ENCODE results near the gene ANGEL2.
"Not testable (repeated sequence)": the region's sequence is repeated elsewhere in the genome, so short reads cannot be mapped to it uniquely, and the experiment has no call there.

The ANGEL2 gene

DNA sequence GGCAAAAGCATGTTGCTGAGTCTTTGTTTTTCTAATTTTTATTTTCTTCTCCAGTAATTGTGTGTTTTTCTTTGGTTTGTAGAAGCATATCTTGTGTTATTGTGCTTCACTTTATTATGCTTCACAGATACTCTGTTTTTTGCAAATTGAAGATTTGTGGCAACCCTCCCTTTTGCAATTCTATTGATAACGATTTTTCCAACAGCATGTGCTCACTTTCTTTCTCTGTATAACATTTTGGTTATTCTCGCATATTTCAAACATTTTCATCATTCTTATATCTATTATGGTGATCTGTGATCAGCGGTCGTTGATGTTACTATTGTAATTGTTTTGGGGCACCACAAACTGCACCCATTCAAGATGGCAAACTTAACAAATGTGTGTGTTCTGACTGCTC, 3.8 kb upstream of the ANGEL2 start:
- no peak for DNase-seq (ENCODE audit: low read depth in 2 of 3, low spot score in 2 of 3)

DNA sequence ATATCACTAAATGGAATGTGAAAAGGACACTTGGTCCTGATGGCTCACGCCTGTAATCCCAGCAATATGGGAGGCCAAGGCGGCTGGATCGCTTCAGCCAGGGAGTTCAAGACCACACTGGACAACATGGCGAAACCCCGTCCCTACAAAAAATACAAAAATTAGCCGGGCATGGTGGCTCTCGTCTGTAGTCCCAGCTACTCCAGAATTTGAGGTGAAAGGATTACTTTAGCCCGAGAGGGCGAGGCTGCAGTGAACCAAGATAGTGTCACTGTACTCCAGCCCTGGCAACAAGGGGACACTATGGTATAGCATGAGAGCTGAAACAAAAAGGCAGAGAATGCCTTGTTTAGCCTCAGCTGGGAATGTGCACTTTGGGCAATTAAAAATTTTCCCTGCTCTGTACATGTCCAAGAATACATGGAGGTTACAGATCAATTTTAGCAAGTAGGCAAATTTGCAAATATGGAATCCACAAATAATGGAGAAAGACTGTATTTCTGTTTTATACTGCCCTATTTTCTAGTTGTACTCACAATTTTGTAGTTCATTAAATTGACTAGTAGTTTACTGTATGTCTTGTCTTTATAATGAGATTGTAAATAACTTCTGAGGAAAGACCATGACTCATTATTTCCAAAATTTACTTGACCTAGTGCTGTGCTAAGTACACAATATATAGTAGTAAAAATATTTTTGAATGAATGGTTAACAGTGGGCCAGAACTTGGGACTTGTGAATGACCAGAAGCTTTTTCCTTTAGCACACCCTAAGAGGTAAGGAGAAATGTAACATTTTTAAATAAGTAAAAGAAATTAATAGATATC, 2.0 kb upstream of the ANGEL2 start:
- DNase-seq (ENCODE audit: low read depth in 2 of 3, low spot score in 2 of 3) = no peak

DNA sequence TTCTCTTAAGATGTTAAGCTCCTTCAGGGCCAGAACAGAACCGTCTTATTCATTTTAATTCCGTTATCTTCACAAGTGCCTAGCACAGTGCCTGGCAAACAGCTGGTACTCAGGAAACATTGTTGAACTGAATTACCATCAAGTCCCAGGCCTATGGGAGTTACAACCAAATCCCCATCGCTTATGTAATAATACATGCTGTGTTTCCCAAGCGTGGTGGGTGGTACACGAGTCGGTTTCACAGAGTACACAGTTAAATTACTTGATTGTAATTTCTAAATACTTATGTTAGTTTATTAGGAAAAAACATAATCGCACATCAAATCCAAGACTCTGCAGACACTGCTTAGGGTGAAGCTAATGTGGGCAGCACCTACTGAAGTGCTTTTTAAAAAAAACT, 1.0 kb downstream of the ANGEL2 start:
- no peak for DNase-seq (ENCODE audit: low read depth in 2 of 3, low spot score in 2 of 3)

DNA sequence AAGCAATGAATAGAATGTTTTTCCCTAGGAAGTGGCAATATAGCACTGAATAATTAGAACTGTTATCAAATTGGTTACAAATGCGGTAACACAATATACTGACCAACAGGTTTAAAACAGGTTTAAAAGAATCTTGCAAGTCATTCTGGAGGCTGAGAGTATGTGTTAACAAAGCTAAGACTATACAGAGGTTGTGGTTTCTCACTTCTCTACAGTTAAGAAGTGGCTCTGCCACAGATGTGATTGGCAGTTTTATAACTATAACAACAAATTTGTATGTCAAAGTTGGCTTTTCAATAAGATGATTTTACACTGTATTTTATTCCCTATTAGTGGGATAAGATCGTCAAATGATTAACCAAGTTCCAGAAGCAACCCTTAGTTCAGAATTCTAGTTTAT, 7.1 kb downstream of the ANGEL2 start:
- DNase-seq (ENCODE audit: low read depth in 2 of 3, low spot score in 2 of 3) = no peak

DNA sequence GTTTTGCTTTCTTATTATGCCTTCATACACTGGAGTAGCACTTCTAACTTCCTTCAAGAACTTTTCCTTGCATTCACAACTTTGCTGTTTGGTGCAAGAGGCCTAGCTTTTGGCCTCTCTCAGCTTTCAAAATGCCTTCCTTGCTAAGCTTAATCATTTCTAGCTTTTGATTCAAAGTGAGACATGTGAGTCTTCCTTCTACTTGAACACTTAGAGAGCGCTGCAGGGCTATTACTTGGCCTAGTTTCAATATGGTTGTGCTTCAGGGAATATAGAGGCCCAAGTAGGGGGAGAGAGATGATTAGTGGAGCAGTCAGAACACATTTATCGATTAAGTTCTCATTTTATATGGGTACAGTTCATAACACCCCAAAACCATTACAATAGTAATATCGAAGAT, 12.4 kb downstream of the ANGEL2 start:
- DNase-seq (ENCODE audit: low read depth in 2 of 3, low spot score in 2 of 3) = no peak

DNA sequence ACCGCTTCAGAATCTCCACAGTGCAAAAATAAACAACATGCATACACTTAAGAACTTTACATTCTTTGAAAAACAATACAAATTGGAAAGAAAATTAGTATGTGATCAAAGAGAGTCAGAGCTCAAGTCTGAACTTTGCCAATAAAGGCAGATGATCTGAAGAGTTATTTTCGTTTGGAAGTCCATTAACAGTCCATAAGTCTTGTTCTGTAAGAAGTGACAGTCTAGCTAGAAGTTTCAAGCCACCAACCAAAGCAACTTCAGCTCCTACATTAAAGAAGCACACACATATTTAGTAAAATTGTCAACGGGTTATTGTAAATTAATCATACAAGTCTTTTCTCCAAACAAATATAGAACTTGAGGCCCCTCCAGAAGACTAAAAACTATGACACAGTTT, 20.7 kb downstream of the ANGEL2 start:
- no peak for DNase-seq (ENCODE audit: low read depth in 2 of 3, low spot score in 2 of 3)

DNA sequence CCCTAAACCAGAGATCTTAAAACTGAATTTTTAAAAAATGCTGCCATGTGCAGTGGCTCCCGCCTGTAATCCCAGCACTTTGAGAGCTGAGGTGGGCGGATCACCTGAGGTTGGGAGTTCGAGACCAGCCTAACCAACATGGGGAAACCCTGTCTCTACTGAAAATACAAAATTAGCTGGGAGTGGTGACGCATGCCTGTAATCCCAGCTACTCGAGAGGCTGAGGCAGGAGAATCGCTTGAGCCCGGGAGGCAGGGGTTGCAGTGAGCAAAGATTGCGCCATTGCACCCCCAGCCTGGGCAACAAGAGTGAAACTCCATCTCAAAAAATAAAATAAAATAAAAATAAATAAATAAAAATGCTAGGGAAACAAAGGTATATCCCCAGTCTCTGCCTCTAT, 21.7 kb downstream of the ANGEL2 start:
- DNase-seq (ENCODE audit: low read depth in 2 of 3, low spot score in 2 of 3) = not testable (repeated sequence)

DNA sequence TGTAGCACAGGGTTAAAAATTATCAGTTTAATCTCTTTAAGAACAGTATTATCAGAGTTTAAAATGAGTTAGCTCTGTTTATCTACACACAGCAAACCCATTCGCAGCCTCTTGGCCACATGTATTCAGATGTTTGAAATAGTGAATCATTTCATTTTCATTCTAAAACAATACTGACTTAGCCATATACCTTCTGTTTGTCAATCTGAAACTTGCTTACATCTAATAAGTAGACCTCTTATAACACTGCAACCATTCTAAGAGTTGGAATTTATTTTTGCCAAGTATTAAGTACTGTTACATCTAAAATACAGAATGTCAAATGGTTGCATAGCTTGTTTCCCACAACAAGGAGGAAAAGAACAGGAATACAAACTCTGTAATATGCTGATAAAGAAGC, 25.4 kb downstream of the ANGEL2 start:
- no peak for DNase-seq (ENCODE audit: low read depth in 2 of 3, low spot score in 2 of 3)

DNA sequence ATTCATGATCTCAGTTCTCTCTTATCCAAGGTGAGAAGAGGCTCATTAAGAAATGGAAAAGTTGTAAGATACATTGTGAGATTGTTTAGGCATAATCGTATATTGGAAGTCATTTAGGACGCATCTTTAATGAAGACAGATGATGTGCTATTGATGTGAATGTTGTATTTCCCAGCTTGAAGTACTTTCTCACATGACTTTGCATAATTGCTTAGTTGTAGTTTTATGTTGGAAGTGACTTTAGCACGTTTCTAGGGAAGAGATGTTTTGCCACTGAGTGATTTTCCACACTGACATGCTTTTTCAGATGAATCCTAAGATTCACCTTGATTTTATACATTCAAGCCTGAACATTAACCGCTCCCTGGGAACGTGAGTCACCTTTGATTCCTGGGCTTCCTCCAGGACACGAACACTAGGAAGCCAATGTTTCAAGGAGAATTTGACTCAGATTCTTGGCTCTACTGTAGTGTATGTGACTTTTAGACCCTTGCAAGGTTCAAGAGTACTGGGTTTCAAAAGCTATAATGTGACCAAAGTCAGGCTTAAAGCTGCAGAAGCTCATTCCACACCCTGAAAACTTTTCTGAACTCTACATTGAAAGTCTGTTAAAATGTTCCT, 27.9 kb downstream of the ANGEL2 start:
- no peak for DNase-seq (ENCODE audit: low read depth in 2 of 3, low spot score in 2 of 3)

DNA sequence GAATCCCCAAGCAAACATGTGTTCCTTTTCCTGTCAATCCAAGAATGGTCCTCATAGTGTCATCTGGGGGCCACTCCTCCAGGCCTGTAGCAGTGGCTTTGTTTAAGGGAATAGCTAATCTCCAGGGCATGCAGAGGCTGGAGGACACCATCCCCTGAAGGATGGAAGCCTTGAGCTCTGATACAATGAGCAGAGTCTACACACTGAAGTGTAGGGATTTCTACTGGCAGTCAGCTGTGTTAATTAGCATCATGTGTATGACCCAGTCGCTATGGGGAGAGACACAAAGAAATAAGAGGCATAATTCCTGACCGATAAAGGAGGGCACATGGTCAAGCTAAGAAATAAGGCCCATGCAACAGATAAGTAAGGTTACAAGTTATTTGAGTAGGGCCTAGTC, 29.1 kb downstream of the ANGEL2 start:
- no peak for DNase-seq (ENCODE audit: low read depth in 2 of 3, low spot score in 2 of 3)

DNA sequence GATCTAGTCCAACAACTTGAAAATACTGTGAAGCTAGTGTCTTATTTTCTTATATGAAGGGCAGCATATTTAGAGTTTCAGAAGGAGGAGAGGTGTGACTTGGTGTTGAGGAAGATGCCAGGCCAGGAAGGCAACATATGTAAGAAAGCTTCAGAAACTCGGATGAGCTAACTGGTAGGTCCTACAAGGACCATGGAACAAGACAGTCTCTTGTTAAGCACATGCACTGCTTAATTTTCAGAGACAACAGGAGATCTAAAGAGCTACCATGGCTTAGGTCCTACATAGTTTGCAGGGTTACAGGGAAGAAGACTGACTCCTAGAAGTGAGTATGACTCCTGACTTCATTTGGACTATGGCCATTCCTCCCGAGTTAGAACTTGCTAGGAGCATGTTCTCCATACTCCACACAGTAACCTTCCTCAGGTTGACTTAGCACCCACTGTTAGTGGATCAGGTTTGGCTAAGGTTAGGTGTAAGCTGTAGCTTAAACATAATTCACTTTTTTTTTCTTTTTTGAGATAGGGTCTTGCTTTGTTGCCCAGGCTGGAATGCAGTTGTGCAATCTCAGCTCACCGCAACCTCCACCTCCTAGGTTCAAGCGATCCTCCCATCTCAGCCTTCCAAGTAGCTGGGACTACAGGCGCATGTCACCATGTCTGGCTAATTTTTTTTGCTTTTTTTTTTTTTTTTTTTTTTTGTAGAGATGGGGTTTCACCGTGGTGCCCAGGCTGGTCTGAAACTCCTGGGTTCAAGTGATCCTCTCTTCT, 31.0 kb downstream of the ANGEL2 start:
- DNase-seq (ENCODE audit: low read depth in 2 of 3, low spot score in 2 of 3) = no peak

DNA sequence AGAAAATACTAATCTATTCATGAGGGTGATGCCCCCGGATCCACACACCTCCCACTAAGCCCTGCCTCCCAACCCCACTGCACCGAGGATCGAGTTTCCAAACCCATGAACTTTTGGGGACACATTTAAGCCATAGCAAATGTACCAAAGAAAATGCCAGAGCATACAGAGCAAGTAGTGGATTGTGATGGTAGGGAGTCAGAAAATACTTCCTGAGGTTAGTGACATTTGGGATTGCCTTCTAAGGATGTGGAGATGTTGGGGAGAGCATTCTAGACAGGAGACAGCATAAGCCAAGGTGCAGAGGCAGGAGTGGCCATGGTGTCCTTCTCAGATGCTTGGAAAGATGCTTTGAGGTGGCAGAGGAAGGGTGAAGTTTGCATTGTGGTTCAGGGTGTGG, 32.2 kb downstream of the ANGEL2 start:
- no peak for DNase-seq (ENCODE audit: low read depth in 2 of 3, low spot score in 2 of 3)

DNA sequence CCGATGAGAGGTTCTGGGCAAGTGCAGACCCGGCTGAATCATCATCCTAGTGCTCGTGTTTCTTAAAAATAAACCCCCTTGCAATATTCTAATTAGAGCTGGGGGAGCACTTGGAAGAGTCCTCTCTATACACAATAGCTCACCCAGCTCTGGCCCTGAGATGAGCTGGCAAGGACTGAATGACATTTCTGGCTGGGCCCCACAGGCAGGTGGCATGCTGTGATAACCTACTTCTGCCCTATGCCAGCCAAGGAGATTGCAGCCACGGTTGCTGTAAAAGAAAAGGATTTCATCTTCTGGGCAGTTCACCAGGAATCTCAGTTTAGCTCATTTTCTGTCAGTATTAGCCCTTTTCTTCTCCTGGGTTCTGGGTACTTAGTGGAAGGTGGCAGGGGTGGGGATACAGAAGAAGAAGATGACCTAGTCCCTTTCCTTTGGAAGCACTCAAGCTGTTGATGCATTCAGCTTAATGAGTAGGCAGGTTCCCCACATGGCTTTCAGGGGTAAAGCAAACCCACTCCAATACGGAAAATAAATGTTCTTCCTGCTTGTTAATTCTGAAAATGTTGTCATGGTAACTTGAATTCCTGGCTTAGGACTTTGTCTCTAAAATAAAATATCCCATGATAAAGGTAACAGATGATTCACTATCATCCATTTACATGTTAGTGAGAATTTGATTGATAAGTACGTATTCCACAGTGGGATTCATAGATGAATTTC, 33.1 kb downstream of the ANGEL2 start:
- no peak for DNase-seq (ENCODE audit: low read depth in 2 of 3, low spot score in 2 of 3)

DNA sequence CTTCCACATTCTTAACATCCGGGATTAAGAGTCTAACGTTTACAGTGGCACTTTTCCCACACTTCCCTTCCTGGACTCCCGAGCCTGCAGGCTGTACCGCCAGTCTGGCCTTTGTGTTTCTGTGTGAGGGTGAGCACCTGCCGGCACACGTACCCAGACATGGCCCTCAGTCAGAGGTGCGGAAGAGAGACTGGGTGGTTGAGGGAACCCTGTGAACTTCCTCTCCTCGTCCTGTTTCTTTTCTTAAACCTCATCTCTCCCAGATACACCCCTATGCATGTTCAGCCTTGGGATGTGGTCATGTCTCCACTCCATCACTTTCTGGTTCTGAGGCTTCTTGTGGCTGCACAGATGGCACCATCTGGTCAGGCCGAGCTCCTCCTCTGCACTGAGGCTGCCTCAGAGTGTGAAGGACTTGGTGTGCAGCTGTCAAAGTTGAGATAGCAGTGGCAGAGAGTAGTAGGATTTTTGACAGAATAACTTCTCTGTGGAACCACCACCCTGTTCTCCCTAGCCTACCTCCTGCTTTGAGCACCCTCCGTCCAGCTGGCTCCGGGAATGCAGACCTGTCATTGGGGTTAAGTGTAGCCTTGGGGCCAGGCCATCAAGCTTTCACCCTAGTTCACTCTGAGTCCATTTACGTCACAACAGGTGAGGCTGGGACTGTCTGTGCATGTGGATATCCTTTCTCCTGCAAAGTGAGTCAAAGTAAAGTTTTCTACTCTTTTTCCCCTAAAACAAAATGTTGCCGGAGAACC, 33.9 kb downstream of the ANGEL2 start:
- DNase-seq (ENCODE audit: low read depth in 2 of 3, low spot score in 2 of 3) = no peak

DNA sequence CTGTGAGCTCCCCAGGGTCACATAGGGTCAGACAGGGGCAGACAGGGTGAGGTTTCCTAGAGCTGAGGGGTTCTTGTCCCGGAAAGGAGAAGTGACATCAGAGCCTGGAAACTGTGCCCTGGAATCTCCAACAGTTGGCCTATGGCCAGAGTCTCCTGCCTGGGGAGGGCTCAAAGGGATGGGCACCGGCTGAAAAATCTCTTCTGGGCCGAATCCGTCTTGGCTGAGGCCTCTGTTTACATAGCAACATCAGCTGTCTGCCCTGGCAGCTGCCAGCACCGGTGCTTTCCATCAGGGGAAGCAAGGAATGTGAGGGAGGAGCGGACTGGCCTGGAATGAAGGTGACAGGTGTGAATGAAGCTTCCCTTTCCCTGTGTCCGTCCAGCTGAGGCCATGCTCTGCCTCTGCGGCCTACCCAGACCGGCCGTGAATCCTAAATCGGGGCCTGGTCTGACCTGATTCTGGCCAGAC, 34.6 kb downstream of the ANGEL2 start:
- DNase-seq (ENCODE audit: low read depth in 2 of 3, low spot score in 2 of 3) = no peak

DNA sequence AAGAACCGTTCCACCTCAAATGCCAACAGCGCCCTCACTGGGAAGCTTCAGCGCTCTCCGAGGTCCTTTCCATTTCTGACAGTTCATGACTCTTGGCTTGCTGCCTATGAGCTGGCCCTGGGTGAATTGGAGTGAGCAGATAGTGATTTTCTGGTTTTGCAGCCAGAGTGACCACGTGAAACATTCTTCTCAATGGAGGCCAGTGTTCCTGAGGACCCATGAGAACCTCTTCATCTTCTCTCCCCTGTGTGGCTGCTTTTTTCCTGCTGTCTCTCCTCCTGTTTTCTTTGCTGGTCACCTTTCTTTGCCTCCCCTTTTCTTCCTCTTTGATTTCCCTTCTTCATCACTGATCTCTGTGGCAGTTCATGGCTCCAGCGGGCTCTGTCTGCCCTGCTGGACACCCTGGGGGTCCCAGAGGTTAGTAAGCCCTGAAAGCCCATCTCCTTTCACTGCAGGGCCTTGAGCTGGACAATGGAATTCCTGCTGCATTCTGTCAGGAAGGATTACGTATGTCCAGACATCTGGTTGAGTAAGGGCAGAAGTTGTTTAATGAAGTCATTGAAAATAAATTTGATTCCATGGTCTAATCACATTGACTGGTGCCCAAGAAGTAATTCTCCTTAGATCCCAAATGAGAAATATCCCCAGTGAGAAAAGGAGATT, 35.4 kb downstream of the ANGEL2 start:
- DNase-seq (ENCODE audit: low read depth in 2 of 3, low spot score in 2 of 3) = no peak

DNA sequence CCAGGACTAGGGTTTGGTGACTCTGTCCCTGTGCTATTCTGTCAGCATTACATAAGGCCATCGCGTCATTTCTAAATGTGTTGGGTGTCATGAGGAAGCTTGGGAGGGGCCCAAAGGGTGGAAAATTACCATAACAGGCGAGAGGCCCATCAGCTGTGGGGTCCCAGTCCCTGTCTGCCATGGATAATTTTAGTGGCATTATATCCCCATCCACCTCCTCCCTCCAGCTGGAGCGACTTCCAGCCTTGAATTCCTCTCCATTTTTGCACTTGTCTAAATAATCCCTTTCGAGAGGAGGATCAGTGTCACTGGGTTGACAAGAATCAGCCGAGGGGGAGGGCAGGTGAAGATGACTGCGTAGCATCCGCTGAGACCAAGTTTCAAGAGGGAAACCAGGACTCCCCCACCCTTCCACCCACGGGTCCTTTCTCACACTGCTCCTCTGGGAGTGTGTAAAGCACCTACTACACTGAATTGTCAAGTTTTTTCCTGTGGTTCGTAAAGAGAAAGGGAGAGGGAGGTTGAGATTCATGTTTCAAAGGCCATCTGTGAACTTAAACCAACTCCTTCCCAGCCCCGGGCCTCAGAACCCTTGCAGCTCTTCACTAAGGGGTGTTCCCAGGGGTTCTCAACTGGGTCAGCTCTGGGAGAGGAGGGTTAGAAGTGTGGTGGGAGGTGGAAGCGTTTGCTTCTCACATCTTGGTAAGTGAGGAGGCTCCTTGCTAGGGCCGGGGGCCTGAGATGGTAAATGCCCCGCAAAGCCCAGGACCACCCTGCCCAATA, 36.1 kb downstream of the ANGEL2 start:
- no peak for DNase-seq (ENCODE audit: low read depth in 2 of 3, low spot score in 2 of 3)

DNA sequence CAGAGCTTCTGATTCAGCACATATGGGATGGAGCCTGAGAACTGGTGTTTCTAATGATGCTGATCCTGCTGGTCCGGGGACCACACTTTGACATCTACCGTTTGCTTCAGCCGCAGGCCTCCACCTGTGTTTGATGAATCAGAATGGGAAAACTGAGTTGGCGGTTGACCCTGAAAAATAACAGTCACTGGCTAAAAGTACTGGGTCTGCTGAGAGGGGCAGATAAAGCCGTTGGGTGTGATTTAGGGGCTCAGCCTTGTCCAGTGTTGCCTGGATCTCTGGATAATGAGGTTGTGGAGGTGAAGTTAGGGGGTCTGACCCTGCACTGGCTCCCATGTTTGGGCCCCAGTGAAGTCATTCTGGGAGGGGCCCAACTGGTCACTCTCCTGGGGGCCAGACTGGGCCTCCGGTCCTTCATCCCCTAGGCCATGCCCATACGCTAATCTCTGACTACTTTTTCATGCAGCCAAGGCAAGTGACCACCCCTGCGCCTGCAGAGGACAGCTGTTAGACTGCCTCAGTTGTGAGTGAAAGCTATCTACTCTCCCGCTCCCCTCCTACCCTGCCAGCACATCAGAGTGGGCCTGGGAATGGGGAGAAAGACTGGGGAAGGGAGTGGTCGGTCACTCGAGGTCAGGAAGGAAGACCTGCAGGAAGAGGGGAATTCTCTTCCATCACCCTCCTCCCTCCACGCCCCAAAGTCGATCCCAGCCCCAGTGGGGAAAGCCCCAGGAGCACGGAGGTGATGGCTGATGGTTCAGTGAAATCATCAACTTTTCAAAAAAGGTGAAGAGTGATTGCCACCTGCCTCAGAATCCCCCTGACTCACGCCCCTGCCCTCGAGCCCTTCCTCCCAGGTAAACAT, 37.7 kb downstream of the ANGEL2 start:
- no peak for DNase-seq (ENCODE audit: low read depth in 2 of 3, low spot score in 2 of 3)

All from activated CD8-positive, alpha-beta memory T cell treated with anti-CD3 and anti-CD28 coated beads for 48 hours (primary cell).